GM10847 (cell line): ENCODE measurements around the gene NPIPB8.
"Not testable (repeated sequence)": the region's sequence is repeated elsewhere in the genome, so short reads cannot be mapped to it uniquely, and the experiment has no call there.

Experiments used
- POLR2A ChIP-seq: IDR thresholded peaks from 2 replicates; pipeline ENCODE4 v1.6.1; 2011; ENCODE audit not compliant: insufficient read length; ENCODE audit errors: extremely low read depth

The NPIPB8 gene

GRCh38 chr16:28637765-28638164, at the start of gene NPIPB8:
NPIPB8 (plus strand) TSS chr16:28638065; CDS start chr16:28638361, 296 bp downstream.
- TF ChIP-seq POLR2A = not testable (repeated sequence)

DNA sequence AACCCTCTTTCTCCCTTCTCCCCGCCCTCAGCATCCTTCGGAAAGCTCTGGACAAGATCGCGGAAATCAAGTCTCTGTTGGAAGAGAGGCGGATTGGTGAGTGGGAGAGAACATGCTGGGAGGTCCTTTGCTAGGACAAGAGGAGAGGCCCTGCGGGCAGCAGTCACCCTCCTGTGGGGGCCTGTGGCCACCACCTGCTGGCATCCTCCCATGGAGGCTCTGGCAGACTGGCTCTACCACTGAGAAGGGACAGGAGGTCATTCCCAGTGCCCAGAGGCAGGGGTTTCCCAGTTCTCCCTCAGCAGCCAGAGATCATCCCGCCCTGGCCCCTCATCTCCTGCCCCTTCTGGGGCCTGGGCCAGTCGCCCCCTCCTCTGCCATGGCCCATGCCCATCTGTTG, 48.8 kb upstream of the NPIPB8 start:
- no peak for TF ChIP-seq POLR2A

- TF ChIP-seq POLR2A = no peak
Measured at GRCh38 chr16:28589930-28590329, 47.9 kb upstream of the NPIPB8 start.

DNA sequence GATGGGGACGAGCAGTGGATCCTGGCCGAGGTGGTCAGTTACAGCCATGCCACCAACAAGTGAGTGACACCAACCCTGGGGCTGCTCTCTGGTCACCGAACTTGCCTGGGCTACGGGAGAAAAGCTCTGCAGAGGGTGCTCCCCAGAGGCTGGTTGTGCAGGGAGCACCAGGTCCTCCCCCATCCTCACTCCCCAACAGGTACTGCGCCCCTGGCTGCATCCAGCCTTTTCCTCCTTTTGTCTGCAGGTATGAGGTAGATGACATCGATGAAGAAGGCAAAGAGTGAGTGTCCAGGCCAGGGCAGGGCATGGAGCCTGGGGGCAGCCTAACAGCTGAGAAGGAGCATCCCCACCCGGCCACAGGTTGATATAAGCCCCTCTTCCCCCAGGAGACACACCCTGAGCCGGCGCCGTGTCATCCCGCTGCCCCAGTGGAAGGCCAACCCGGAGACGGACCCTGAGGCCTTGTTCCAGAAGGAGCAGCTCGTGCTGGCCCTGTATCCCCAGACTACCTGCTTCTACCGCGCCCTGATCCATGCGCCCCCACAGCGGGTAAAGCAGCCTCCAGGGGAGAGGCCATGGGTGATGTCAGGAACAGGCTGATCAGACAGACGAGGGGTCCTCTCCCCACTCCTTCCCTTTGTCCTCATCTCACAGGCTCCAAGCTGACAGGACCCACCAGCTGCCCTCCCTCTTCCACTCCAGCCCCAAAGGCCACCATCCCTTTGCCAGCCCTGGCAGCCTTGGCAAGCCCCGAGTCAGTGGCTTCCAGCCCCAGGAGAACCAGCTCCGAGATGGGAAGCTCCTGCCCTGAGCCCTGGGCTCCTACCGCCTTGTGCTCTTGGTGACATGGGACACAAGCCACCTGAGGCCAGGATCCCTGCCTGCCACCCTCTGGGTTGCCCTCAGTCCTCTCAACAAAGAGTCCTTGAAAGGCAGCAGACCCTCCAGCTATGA, 47.2 kb upstream of the NPIPB8 start:
- TF ChIP-seq POLR2A = no peak

GRCh38 chr16:28591355-28591754, 46.5 kb upstream of the NPIPB8 start:
- TF ChIP-seq POLR2A = no peak

DNA sequence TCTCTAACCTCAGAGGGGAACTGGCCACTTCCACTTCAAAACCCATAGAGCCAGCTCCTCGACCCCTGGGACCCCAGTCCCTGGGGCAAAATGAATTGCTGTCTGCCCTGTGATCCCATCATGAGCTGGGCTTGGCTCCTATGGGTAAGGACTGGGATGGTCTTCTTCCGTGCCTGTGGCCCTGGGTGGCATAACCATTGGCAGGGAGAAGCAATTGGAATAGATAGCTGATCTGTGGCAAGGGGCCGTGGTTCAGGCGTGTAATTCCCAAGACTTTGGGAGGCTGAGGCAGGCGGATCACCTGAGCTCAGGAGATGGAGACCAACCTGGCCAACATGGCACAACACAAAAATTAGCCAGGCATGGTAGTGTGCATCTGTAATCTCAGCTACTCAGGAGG, 45.4 kb upstream of the NPIPB8 start:
- TF ChIP-seq POLR2A = no peak

DNA sequence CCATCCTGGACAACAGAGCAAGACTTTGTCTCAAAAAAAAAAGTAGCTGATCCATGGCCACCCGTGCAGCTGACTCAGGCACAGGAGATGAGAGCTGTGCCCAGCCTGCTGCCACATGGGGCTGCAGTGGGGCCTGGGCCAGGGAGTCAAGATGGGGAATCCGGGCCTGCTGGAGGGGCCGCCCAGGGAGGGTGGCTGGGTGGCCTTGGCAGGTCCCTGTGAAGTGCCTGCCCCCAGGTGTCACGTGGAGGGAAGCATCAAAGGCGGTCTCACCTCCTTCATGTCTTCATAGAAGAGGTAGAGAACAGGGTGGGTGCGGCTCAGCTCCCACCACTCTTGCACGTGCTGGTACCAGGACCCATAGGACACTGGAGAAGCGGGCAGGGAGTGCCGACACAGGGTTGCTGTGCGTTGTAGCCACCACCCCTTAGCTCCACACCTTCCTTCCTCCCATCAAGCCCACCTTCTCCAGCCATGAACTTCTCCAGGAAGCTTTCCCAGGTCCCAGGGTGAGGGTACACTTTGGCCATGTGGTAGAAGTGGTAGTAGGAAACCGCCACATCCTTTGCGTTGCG, 44.8 kb upstream of the NPIPB8 start:
- TF ChIP-seq POLR2A = no peak

GRCh38 chr16:28596115-28596630, 41.7 kb upstream of the NPIPB8 start:
- no peak for TF ChIP-seq POLR2A

DNA sequence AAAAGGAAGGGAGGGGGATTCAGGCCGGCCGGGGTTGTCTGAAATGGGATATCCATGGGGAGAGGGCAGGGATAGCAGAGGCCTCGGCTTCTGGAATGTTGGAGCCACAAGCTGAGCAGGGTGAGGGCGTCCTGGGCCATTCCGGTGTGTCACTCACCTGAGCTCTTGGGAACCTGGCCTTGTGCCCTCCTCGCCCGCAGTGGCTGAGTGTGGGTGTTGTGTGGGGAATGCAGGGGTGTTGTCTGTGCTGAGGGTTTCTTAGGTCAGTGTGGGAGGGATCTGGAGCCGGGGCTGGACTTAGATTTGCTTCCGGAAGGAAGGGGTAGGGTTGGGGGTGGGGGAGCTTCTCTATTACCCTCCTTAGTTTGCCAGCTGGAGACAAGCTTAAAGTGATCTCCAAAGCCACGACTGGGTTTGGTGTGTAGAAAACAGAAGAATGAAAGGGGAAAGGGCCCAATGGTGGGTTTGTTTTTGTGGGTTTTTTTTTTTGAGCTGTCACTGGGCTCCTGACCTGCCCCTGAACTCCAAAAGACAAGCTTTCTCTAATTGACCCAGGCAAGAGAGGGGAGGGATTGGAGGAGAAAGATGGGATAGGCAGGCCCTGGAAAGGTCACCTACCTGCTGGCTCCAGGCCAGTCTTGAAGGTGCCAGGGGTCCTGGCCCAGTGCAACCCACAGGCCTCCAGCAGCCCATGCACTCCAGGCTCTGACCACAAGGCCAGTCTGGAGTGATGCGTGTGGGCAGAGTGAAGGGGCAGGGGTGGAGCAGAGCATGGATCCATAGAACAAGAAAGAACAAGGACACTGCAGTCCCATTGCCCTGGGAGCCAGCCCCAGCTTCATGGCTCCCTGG, 40.8 kb upstream of the NPIPB8 start, which contains the start of gene SULT1A2:
Gene SULT1A2, minus strand, starts transcription at position 211 of the 852 bp plus-strand sequence. CDS start 1,120 bp downstream, outside the sequence.
- TF ChIP-seq POLR2A = no peak

- TF ChIP-seq POLR2A = no peak
Measured at GRCh38 chr16:28597692-28598261, 40.1 kb upstream of the NPIPB8 start.

DNA sequence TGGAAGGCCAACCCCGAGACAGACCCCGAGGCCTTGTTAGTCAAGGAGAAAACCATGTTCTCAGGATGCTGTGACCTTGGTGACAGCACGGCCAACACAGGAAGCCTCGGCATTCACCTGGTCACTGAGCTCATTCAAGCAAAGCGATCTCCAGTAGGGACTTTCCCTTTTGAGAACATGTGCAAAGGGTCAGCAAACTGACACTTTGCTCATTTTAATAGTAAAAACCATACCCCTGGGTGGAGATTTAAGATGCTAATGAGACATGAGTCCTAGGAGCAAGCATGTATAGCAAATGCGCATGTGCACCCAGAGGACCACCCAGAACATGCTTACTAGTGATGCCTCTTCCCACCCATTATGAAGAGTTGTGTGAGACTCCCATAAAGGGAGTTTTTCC, 35.3 kb upstream of the NPIPB8 start:
- no peak for TF ChIP-seq POLR2A

- TF ChIP-seq POLR2A = no peak
Measured at GRCh38 chr16:28603381-28604185, 34.3 kb upstream of the NPIPB8 start.

- no peak for TF ChIP-seq POLR2A
Measured at GRCh38 chr16:28604186-28604565, 33.7 kb upstream of the NPIPB8 start.
